GM21447 (cell line): ENCODE data around the gene COPA.
A peak's percentile ranks its signal among the peaks of the same experiment; 100 is the strongest.
"Not testable (repeated sequence)": the region's sequence is repeated elsewhere in the genome, so short reads cannot be mapped to it uniquely, and the experiment has no call there.

Experiments
- ATAC-seq: cut with Tn5 transposase; IDR thresholded peaks from one replicate; pipeline ENCODE4 v1.9.1; 2021; ENCODE audit not compliant: unreplicated experiment

COPA gene

DNA sequence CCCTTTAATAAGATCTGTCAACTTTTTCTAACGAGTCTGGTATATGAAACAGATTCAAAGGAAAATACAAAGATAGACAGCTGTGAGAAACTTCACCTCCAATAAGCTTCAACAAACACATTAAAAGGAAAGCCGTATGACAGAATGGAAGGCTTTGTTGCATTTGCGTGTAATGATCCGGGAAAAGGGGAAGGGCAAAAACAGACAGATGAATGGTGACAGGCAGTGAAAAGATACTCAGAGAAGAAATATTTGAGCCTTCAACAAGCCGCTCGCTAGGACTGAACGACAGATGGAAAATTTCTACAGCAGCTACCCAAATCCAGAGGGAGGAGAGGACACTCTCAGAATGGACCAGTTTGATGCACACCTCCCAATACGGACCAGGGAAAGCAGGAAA is 14.9 kb downstream of the COPA start:
- no peak for ATAC-seq

DNA sequence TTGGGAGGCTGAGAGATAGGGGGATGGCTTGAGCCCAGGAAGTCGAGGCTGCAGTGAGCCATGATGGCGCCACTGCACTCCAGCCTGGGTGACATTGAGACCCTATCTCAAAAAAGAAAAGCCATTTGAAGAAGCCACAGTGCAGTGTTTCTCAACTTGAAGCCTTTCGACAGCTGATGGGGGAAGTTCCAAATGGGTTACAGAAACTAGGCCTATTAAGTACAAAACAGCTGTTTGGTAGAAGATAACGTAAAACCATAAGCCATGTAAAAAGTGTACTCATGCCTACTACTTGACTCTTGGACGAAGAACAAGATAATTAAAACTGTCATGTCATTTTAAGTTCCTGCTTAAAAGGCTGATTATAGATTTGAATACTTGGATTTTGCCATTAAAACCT is 16.6 kb downstream of the COPA start:
- ATAC-seq, result no peak

DNA sequence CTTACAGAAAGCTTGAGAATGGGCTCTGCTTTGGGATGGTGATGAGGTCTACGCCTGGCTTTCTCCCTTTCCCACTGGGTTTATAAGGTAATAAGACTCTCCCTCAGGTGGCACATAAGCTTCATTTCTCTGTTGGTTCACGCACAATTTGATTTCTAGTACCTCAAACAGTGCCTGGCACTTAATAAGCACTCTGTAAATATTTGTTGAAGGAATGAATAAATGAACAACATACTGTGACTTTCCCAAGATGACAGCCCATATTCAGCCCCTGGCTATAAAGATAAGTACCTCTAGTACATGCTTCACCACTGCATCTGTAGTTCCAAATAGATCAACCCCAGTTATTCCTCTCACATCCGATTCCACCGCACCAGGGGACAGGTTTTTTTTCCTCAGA is 17.8 kb downstream of the COPA start:
- no peak for ATAC-seq

DNA sequence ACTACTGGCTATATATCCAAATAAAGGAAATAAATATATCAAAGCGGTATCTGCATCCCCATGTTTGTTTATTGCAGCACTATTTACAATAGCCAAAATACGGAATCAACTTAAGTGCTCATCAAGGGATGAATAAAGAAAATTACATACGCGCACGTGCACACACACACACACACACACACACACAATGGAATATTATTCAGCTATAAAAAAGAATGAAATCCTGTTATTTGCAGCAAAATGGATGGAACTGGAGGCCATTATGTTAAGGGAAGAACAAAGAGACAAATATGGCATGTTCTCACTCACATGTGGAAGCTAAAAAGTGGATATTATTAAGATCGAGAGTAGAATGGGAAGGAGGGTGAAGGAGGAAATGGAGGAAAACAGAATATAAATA is 20.2 kb downstream of the COPA start:
- no peak for ATAC-seq

DNA sequence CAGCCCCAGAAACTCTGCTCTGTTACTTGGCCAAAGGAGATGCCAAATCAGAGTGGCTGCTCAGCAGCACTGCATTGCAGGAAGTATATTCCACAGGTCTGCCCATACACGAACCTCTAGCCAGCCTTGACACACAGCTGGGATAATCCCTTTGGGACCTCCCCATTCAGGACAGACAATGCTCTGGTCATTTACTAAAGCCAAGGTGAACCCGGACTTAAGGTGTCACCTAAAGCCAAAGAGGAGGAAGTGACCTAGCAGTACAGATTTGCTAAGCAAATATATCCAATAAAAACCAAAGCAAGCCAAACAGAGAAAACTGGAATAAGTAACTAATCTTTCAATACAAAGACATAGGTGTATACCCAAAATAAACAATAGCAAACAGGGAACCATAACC is 27.7 kb downstream of the COPA start:
- no peak for ATAC-seq

DNA sequence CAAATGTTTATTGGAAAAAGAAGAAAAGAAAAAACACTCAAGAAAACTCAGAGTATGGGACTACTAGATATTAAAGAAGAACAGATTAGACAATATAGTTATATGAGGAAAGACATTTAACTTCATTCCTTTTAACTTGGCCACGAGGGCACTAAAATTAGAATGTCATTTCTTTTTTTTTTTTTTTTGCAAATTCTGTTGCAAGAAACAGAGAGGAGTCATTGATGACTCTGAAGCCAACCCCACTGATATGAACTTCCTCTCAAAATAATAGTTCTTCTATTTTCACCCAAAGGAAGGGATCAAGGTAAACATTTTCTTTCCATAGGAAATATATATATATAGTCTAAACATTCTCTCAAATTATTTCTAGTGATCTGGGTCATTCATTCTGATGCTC is 33.5 kb downstream of the COPA start:
- no peak for ATAC-seq

DNA sequence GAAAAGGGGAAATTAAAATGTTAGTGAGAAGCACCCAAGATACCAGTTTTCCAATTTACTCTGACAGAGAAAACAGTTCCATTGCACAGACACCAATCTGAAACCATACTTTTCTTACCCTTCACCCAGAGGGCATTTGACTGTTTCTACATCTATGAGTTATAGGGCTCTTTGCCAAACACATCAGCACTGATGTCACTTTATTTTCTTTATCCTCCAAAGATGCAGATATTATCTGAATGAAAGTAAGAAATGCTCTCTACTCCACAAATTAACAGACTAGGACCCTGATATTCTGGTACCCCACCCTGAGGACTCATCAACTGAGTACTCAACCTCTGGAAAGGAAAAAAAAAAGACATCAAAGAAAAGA is 33.9 kb downstream of the COPA start:
- ATAC-seq, result no peak

DNA sequence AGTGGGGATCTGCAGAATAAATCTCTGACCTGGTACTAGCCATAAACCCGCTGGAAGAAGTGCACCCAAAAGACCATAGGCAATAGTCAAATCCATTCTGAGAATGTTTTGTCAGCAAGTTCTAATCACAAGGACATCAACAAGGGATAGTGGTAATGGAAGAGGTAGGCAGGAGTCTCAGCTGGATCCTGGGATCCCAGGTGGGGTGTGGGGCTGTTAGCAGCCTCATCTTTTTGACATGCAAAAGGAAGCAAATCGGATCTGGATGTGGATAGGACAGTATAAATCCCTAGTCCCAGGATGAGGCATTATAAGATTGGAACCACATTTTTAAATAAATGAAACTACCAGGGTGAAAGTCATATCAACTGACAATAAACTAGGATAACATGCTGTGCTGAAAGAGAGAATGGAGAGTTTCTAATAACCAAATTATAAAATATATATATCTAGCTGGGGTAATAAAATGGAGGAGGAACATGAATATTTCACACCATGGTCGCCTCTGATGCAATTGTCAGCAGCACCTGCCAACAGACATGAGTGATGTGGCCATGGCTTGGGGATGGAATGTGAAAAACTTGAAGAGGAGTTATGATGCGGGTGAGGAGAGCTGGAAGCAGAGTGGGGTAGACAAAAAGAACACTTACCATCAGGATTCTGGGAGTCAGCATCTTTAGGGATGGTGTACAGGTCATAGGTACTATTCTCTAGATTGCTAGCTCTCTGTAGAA is 34.4 kb downstream of the COPA start:
- no peak for ATAC-seq

DNA sequence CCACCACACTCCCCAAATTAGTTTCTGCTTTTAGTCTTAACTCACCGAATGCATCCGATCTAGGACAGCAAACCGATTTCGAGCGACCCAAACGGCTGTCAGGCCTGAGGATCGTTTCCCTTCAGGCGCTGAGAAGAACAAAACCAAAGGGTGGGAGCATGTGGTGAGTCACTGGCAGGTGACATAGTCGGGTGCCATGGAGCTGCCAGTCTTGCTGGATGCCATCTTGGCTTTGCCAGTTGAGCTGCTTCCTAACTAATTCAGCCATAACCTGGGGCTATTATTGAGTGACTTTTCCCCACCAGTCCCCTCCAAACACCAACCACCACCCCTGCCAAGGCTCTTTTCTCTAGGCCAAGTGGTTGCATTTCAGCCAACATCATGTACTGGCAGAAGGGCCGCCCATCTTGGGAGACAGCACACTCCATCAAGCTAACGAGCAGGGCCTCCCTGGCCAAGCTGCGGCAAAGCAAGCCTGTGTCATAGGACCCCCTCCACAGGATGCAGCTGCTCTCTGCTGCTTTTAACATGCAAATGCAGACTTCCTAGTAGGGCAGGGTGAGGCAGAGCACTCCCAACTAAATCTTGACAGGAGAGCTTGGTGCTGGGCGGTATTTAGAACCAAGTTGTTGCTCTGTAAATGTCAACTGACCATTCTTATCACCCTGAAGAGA is 35.8 kb downstream of the COPA start:
- ATAC-seq, result no peak

DNA sequence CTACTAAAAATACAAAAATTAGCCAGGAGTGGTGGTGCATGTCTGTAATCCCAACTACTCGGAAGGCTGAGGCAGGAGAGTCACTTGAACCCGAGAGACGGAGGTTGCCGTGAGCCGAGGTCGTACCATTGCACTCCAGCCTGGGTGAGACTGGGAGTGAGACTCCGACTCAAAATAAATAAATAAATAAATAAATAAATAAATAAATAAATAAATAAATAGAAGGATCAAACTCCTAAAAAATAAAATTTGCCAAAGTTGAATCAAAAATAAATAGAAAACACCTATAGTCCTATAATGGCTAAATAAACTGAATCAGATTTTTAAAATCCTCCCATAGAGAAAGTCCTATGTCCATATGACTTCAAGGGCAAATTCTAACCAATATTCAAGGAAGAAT is 42.9 kb downstream of the COPA start:
- ATAC-seq, result no peak

DNA sequence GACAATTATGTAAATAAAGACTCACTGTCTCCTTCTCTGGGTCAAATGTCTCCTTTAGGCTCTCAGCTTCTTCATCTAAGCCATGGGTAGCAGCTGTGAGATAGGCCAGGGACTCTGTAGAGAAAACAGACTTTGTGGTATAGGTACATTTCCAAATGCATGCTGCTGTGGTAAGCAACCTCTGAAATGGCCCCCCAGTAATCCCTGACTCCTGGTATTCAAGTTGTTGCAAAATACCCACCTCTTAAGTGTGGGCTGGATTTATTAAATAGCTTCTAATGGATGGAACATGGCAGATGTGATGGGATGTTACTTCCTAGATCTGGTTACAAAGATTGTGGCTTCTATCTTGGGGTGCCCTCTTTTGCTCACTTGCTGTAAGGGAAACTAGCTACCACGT is 47.0 kb downstream of the COPA start:
- no peak for ATAC-seq

DNA sequence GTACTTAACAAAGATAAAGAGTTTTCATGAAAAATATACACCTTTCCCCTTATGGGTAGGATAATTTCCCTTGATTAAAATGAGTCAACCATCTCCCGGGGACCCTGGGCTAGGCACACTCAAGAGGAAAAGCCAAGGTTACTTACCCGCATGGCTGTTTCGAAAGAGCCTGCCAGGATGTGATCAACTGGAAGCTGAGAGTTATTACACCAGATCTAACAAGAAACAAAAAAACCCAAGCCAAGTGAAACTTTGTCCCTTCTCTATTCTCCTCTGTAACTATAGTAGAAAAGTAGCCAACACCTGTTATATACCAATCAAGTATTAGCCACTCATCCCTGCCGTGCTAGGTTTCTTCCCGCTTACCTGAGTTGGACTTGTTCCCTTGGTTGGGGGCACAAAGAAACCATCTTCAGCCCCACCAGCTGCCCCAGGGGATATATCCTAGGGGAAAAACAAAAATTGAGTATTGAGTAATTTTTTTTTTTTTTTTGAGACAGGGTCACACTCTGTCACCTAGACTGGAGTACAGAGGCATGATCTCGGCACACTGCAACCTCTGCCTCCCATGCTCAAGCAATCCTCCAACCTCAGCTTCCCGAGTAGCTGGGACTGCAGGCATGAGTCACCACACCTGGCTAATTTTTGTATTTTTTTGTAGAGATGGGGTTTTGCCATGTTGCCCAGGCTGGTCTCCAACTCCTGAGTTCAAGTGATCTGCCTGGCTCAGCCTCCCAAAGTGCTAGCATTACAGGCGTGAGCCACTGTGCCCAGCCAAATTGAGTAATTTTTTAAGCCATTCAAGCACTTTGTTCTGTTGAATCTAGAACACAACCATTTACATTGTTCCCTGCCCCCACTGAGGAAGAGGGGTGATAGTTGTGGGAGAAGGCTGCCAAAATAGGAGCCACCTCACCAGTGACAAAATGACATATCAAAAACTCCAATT is 49.8 kb downstream of the COPA start:
- ATAC-seq, result no peak

DNA sequence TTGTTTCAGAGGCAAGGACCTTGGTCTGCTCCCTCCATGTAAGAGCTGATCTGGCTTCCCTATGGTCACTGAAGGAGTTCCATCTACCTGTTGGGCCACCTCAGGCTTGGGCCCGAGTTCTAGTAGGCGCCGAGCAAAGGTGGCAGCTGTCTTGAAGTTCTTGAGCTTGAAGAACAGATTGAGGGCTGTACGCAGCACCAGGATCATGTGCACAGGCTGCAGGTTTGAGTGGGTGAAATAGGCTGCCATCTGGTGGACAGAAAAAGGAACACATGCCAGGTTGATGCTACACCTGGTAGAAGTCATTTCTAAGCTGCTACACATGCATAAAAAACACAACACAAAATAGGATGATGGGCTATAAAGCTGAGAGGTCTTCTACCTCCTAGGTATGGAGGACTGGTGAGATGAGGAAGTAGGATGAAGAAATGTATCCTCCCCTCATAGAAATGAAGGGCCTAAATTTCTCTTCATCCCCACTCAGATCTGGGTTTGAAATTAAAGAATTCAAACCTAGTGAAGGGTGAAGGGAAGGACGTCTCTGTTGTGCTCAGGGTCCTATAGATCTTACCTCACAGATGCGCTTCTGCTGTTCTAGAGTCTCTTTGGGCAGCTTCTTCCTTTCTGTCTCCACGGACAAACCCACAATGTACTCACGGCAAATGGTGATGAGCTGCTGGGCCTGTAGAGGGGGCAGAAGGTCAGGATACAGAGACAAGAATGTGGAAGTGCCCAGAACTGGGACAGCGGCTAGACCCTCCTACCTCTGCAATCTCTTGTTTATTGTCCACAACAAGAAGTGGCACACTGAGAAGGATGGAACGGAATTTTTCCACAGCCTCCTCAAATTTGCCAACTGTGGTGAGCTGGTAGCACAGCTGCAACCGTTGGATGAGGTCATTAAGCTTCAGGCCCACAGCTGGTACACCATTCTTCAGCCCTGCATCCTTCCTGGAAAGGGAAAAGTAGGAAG is 51.5 kb downstream of the COPA start:
- peak; percentile 65 for ATAC-seq

DNA sequence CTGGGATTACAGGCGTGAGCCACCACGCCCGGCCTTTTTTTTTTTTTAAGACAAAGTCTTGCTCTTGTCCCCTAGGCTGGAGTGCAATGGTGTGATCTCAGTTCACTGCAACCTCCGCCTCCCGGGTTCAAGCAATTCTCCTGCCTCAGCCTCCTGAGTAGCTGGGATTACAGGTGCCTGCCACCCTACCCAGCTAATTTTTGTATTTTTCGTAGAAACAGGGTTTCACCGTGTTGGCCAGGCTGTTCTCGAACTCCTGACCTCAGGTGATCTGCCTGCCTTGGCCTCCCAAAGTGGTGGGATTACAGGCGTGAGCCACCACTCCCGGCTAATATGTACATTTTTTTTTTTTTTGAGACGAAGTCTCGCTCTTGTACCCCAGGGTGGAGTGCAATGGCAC is 55.3 kb downstream of the COPA start:
- not testable (repeated sequence) for ATAC-seq

DNA sequence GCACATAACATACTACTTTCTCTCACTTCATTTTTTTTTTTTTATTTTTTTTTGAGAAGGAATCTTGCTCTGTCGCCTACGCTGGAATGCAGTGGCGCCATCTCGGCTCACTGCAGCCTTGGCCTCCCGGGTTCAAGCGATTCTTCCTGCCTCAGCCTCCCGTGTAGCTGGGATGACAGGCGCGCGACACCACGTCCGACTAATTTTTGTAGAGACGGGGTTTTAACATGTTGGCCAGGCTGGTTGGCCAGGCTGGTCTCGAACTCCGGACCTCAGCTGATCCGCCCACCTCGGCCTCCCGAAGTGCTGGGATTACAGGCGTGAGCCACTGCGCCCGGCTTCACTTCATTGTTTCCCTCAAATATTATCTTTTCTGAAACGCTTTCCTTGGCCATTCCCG is 57.5 kb downstream of the COPA start:
- ATAC-seq, result no peak

DNA sequence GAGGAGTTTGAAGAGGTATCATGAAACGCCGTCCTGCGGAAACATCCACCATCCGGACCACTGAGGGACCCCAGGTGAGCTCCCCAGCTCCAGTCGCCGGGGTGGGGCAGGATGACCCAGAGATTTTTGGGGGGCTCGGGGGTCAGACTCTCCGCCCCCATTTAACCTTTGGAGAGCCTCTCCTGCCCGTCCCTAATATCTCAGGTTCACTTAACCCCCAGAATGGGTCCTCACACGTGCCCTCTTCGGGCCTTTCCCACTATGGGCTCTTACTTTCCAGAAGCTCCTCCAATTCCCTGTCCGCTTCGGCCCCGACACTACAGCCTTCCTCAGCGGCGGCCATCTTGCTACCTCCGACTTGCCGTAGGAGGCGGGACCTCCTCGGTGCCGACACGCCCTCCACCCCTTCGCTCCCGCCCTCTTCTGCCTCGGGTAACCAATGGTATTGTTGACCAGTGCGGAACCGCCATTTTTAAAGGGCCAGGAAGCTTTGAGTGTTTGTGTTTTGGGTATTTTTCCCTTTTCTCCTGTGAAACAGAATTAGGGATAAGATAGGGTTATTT is 58.2 kb downstream of the COPA start, which contains the start of gene PEX19:
TSS of gene PEX19 (minus strand) at position 352 of the 563 bp plus-strand sequence. CDS start at position 343, 9 bp downstream.
- ATAC-seq, result peak; percentile 97

DNA sequence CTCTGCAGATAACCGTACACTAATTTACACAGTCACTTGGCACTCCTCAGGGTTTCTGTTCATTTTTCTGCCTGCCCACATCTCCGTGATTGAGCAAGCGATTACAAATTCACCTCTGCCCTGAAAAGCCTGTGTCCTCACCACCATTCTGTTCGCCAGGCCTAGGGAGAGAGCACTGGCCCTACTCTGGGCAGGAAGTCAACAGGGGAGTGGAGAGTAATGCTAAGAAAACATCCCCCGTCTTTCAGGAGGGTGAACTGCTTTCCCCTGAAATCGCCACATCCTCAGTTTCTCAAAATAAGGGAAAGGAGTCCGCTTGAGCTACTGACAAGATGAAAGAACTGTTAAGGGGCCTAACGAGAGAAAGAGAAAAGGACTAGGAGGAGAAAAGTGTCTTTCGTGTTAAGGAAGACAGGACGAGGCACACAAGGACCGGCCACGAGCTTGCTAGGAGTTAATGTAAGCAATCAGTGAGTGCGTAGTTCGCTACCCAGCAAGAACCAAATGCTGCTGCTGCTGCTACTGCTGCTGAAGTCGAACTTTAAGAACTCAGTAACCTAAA is 58.7 kb downstream of the COPA start:
- ATAC-seq, result peak; percentile 26

DNA sequence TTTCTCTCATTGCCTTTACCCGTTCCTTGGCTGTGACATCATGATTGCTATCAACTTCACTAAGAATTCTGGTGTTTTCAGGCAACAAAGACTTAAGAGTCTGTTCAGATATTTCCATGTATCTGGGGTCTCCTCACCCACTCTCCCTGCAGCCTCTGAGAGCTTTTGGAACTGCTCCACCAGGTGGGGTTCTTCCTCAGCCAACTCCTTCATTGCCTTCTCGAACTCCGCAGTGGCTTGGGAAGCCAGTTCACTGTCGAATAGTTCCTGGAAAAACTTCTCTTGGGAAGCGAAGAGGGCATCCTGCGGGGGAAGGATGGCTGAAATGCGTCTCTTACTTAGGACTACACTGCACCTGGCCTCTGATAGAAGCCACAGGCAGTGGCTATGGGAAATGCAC is 60.2 kb downstream of the COPA start:
- ATAC-seq, result no peak

DNA sequence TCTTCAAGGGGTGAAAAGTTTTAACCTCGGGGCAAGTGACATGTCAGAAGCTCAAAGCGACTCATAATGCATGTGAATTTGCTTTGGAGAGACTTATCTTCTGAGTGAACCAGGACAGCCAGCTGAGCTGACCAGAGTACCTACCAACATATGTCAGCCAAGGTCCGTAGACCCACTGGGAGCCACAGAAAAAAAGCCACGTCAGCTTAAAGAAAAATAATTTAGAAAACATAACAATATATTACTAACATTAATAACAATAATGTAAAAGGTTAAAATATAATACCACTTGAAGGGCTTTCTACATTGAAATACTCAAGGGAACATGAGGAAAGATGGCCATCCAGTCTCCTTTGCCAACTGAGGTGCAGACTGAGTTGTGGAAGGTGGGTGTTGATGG is 65.1 kb downstream of the COPA start:
- ATAC-seq, result no peak

DNA sequence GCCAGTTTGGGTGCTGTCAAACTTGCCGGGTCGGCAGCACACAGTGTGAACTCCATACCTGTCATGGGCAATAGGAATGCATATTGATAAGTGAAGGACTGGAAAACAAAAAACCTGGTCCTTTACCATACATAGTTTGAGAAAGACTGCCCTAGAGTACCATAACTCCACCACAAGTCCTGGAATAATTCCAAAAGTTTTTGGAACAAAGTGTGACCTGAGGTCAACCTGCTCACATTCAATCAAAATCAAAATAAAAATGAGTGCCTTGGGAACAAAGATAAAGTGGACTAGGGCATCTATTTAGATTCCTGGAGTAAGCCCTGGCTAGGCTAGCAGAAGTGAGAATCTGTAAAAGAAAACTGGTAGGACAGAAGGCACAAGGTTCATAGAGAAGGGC is 65.7 kb downstream of the COPA start:
- ATAC-seq, result no peak
